Renal cortex interstitium (tissue), 15 donors: Measurements from ENCODE around the gene POTEB3. TPM values are rescaled to one million over a fixed set of nuclear protein-coding genes. Genes with fewer than 3 reads are reported as not detected.
"Not testable (repeated sequence)": the region's sequence is repeated elsewhere in the genome, so short reads cannot be mapped to it uniquely, and the experiment has no call there.

Source experiments
- DNase-seq, 11 donors: peaks; one replicate each; pipeline ENCODE4 v3.0.0-alpha.2; 2013; ENCODE audit warnings: low read depth in 9 of 11, low spot score in 4 of 11; ENCODE audit errors: extremely low read depth in 1 of 11
- long read RNA-seq, 16 experiments: transcript quantifications; one replicate each; lab custom pipeline, GENCODE V29; 2026
- polyA plus RNA-seq, 3 donors: library from polyadenylated mRNA; unstranded; fragments of 120-200 nt; gene quantifications; one replicate each; pipeline ENCODE4 v1.2.1, GENCODE V29; 2013; ENCODE audit not compliant: insufficient read length in 3 of 3

Gene POTEB3
- not detected for polyA plus RNA-seq
- long read RNA-seq, donor 1 = 0 reads
- long read RNA-seq, donor 2 = 0 reads
- long read RNA-seq, donor 3 = 0 reads
- long read RNA-seq, donor 4 = 0 reads
- long read RNA-seq, donor 5 = 0 reads
- long read RNA-seq, donor 6 = 0 reads
- long read RNA-seq, donor 7 = 0 reads
- long read RNA-seq, donor 8 = 0 reads
- long read RNA-seq, donor 9 = 0 reads
- long read RNA-seq, donor 10 = 0 reads
- long read RNA-seq, donor 11 = 0 reads
- long read RNA-seq, donor 12 = 0 reads
- long read RNA-seq, donor 13 = 0 reads
- long read RNA-seq, donor 14 = 0 reads
- long read RNA-seq, donor 15 = 0 reads
- long read RNA-seq, donor 16 = 0 reads

- DNase-seq = not testable (repeated sequence)
These were observed at the start of gene POTEB3 for GRCh38 chr15:21440399-21440798. Gene POTEB3, minus strand, starts transcription at chr15:21440499. Its CDS starts 488 bp downstream, at chr15:21440011.

GRCh38 chr15:21453683-21454082, 13.4 kb upstream of the POTEB3 start:
- DNase-seq = not testable (repeated sequence)

- DNase-seq = not testable (repeated sequence)
These were observed 11.7 kb upstream of the POTEB3 start for GRCh38 chr15:21451920-21452563.

DNA sequence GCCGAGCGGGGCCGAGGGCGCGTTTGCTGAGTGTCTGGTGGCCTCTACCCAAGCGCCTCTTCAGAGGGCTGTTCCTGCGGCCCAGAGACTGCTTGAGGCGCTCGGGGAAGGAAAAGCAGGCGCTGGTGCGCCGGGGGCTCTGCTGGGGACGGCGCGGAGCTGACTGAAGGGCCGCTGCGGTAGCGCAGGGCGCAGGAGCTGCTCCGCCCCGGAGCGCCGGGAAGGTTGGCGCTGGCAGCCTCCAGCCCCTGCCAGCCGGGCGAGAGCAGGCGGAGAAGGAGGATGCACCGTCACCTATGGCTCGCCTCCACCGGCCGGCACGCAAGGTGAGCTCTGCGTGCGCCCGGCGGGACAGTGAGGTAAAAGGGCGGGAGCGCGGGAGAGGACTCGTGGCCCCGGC, 11.2 kb upstream of the POTEB3 start:
- not testable (repeated sequence) for DNase-seq

GRCh38 chr15:21407366-21407765, 32.9 kb downstream of the POTEB3 start:
- DNase-seq = not testable (repeated sequence)

- not testable (repeated sequence) for DNase-seq
These were observed 38.8 kb downstream of the POTEB3 start for GRCh38 chr15:21401531-21401930.

DNA sequence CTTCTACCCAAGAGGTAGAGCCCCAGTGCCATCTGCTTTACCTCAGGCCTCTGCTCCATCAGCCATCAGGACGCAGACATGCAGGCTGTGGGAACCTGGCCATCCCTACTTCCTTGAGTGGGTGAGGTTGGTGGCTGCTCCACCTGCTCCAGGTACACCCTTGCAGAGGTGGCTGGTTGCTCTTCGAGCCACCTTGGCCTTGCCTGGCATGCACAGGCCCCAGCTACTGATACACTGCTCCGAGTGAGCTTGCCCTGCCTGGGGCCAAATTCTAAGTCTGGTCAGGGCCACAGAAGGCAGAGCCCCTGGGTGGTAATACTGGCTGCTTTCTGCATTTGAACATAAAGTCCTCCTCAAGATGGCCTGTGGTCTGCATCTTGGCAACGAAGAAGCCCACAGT, 41.2 kb downstream of the POTEB3 start:
- DNase-seq = not testable (repeated sequence)

- DNase-seq = not testable (repeated sequence)
These were observed 41.8 kb downstream of the POTEB3 start for GRCh38 chr15:21398511-21398910.

DNA sequence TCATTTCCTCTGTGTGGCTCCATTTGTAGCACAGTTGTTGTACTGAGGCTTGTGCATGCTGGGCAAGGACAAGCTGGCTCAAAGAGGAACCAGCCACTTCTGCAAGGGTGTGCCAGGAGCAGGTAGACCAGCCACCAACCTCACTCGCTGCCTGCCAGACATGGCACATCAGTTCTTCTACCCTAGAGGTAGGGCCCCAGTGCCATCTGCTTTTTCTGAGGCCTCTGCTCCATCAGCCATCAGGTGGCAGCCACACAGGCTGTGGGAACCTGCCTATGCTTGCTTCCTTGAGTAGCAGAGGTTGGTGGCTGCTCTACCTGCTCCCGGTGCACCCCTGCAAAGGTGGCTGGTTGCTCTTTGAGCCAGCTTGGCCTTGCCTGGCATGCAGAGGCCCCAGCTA, 42.6 kb downstream of the POTEB3 start:
- not testable (repeated sequence) for DNase-seq

GRCh38 chr15:21397186-21397585, 43.1 kb downstream of the POTEB3 start:
- DNase-seq = not testable (repeated sequence)

DNA sequence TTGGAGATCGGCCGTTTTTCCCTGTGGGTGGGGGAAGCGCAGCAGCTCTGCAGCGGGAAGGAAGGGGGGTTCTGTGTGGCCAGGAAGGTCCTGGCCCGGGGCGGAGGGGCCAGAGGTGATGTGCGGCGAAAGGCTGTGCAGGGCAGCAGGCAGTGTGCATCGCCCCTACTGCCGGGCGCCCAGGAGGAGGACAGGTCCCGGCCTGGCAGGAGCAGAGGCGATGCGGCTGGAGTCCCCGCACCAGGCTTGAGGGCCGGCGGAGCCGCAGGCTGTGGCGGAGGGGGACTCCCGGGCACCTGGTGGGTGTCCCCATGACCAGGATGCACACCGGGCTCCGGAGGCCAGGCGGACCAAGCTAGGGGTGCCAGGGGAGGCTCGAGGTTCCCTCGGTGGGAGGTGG, 54.3 kb downstream of the POTEB3 start:
- not testable (repeated sequence) for DNase-seq

GRCh38 chr15:21383866-21384485, 56.3 kb downstream of the POTEB3 start:
- DNase-seq = not testable (repeated sequence)

GRCh38 chr15:21373682-21374081, 66.6 kb downstream of the POTEB3 start:
- not testable (repeated sequence) for DNase-seq

GRCh38 chr15:21369177-21369576, 71.1 kb downstream of the POTEB3 start:
- not testable (repeated sequence) for DNase-seq

GRCh38 chr15:21368625-21369024, 71.7 kb downstream of the POTEB3 start:
- DNase-seq = not testable (repeated sequence)
